ENCODE results near the gene BNIP2.

DNA sequence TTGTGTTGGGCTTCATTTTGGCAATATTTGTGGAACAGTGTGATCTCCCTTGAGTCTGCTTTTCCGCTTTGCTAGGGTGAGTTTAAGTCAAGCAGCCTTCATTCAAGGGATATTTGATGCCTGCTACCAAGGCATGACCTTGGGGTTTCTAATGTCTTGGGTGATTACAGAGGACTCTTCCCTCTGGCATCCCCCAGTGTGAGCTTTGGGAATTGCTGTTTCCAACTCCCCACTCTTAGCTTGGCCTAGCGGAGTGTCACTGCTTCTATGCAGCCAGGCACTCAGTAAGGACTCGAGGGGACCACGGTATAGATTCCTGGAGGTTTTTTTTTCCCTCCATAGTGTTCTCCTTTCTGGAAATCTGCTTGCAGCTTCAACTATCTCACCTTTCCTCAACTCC lies 56.4 kb downstream of the BNIP2 start:
- TF ChIP-seq POLR2A (IDR thresholded peaks at IDR 0.05; ENCODE audit: low read depth, low read length) (no peak), TAF1 (IDR thresholded peaks at IDR 0.05; ENCODE audit: borderline replicate concordance, low read depth, low read length) (no peak), POLR2AphosphoS5 (IDR thresholded peaks at IDR 0.05; ENCODE audit: low read depth, low read length) (no peak)
